Spleen (tissue), 7 donors: ENCODE results near the gene PRKCZ.

Experiments
- CTCF ChIP-seq, 11 experiments: fragments of 200-600 bp in 7 of 11; fragments of 450-650 bp in 4 of 11; sonication (generic) in 4 of 11; IDR thresholded peaks in 8 of 11; conservative IDR thresholded peaks in 3 of 11; 1 replicate in 7 of 11; 2 replicates in 4 of 11; pipeline versions ENCODE4 v1.4.0 to v1.8.0; 2016 to 2021; ENCODE audit warnings: antibody characterized with exemption in 11 of 11, inconsistent platforms in 4 of 11, mild to moderate bottlenecking in 1 of 11
- POLR2A ChIP-seq, 3 donors: fragments of 450-650 bp; IDR thresholded peaks; one replicate each; pipeline ENCODE4 v1.5.1; 2017; ENCODE audit warnings: antibody characterized with exemption in 3 of 3, mild to moderate bottlenecking in 1 of 3
- POLR2AphosphoS5 ChIP-seq, 3 donors: sonication (generic); formaldehyde crosslinking; IDR thresholded peaks; one replicate each; pipeline ENCODE4 v1.5.1; 2017; ENCODE audit warnings: antibody characterized with exemption in 3 of 3
- donor health status: DM: no; HTN: no; CAD: no; lungs with moderate emphysema.
- donor health status: DM: no; HTN: no; CAD: no.
- donor health status: DM: no; HTN: no; CAD: no.

DNA sequence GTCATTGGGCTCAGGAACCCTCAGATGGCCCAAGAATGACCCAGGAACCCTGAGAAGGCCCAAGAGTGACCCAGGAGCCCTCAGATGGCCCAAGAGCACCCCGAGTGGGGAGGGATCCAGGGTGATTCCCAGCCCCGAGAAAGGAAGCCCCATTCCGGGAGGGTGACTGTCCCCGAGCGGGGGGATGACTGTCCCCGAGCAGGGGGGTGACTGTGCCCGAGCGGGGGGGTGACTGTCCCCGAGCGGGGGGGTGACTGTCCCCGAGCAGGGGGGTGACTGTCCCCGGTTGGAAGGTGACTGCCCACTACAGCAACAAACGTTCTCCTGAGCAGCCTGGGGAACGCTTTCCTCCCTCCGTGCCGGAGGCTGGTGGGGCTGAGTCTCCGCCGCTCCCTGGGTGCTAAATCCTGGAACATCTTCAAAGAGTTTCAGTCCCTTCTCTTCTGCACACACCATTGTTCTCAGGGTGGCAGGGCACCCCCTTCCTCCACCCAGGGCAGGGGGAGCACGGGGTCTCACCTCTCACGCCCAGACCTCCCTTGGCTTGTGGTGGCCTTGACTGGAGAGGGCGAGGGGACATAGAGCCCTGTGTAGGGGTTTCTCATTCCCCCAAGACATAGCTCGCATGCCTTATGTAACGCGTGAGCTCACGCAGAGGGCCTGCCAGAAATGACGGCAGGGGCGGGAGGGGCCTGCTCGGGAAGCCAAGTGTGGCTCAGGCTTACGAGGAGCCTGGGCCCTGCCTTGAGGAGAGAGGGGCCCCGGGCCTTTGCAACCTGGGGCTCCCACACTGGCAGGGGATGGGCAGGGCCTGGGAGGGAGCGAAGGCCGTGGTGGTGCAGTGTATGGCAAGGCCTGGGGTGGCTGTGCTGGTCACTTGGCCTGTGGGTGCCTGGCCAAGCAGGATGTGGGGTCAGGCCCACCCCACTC is 163.6 kb downstream of the PRKCZ start:
- TF ChIP-seq POLR2AphosphoS5 (IDR thresholded peaks at IDR 0.05) (peak in 1 of 3 donors; percentile 8), POLR2A (IDR thresholded peaks at IDR 0.05) (no peak), CTCF (IDR thresholded peaks at IDR 0.05 in 8 of 11, conservative IDR thresholded peaks at IDR 0.05 in 3 of 11) (no peak)
